Measurements from ENCODE around the gene FAM228B.
"Not testable (repeated sequence)": the region's sequence is repeated elsewhere in the genome, so short reads cannot be mapped to it uniquely, and the experiment has no call there.

FAM228B gene

GRCh38 chr2:24123195-24123921, at the start of gene FAM228B, which contains the start of gene PFN4:
Gene FAM228B, plus strand, starts transcription at chr2:24123469. Its CDS starts 893 bp downstream, at chr2:24124362.
Gene PFN4, minus strand, starts transcription at chr2:24123334. Its CDS starts 799 bp downstream, at chr2:24122535.
- DNase-seq: peak; percentile 62

DNA sequence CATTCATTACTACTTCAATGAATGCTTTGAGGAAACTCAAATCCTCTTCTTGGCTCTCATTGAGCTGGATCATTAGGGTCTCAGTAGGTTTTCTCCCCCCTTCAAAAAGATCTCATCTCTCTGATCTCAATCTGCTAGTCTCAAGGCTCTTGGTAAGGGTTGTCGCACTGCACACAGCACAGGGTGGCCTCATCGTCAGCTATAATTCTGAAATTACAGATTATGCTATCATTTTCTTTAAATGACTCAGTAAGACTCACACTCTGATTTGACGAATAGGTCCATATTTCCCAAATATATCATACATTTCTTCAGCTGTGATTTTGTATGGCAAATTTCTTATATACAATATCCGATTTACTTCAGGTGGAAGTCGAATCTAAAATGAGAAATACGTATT, 49.5 kb upstream of the FAM228B start:
- no peak for DNase-seq

- DNase-seq: no peak
These were observed 48.0 kb upstream of the FAM228B start for GRCh38 chr2:24075259-24075658.

DNA sequence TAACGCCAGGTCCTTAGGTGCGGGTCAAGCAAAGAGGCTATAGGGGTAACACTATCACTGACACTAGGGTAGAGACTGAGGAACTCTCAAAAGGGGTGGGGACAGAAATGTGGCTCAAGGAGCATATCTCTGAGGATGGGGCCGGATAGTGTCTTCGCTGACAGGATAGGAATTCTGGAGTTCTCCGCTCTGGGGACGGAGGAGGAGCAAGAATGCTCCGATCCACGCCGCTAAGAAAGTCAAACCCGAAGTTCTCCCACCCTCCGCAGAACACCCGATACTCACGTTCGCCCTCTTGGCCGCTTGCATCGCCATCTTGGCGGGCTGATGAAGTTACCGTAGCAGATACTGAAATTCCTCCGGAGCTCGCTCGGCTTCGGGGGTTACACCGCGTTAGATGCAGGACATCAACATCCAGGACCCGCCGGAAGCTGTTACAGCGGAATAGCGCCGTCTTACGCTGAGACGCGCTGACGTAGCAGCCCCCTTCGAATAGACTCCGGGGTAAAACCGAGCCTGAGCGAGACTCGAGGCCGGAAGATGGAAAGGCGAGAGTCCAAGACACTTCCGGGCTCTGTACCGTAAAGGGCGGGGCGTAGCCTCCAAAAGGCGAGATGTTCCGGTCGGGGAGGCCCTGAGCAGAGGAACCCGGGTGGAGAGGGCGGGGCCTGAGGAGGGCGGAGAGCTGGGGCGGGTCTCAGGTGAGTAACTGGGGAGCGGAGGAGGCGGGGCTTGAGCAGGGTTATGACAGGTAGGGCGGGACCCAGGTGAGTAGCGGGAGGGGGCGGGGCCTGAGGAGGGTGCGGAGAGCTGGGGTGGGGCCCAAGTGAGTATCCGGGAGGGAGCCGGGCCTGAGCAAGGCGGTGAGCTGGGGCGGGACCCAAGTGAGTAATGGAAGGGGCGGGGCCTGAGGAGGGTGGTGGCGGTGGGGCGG, 47.1 kb upstream of the FAM228B start, which contains the start of gene SF3B6:
SF3B6 (minus strand) TSS at position 412 of the 934 bp plus-strand sequence; CDS start at position 315, 97 bp downstream.
- peak; percentile 100 for DNase-seq

DNA sequence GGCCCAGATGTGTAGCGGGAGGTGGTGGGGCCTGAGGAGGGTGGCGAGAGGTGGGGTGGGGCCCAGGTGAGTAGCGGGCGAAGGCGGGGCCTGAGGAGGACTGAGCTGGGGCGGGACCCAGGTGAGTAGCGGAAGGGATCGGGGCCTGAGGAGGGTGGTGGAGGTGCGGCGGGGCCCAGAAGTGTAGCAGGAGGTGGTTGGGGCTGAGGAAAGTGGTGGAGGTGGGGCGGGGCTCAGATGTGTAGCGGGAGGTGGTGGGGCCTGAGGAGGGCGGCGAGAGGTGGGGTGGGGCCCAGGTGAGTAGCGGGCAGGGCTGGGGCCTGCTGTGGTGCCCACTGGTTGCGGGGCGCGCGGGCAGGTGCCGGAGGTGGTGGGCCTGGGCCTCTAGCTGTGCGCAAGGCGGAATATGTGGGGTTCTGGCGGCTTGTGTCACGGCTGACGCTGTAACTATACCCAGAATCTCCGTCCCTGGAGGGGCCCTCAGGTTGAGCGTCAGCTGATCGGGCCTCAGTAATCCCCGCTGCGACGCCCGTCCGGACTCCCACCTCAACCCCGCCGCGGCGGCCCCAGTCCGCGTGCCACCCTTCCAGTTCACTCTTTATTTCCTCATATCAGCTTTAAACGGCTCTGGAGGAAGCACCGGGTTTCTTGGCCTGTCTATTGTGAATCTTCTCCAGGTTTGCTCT, 46.3 kb upstream of the FAM228B start:
- DNase-seq: no peak

GRCh38 chr2:24077535-24077877, 45.8 kb upstream of the FAM228B start:
- no peak for DNase-seq

- no peak for DNase-seq
These were observed 45.4 kb upstream of the FAM228B start for GRCh38 chr2:24077879-24078278.

GRCh38 chr2:24080701-24081100, 42.6 kb upstream of the FAM228B start:
- DNase-seq: no peak

DNA sequence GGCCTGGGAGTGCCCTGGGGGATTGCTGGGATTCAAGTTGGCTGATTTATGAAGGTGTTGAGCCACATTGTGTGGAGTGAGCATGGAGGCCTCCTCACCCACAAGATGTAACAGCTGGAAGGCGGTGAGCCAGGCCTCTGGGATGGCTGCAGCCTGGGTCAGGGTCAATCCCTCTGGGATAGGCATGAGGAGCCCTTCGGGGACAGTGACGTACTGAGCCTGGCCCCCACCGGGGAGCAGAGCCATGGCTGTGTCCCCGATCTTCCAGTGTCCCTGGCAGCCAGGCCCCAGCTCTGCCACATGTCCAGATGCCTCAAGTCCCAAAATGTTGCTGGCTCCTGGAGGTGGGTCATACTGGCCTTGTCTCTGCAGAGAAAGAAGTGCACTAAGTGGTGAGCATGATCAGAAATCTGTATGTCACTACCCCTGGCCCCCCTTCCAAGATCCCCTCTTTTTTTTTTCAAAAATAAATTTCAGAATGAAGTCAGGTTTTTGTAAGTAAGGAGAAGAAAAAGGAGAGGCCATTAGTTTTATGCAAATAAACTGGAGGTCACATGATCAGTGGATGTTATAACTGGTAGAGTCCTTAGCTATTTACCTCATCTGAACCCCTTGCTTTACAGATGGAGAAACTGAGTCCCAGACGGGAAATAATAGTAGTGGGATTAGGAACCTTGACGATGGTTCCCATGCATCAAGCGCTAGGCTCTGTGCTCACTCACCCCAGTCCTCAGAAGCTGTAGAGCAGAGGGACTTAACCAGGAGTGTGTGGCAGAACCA, 40.3 kb upstream of the FAM228B start:
- DNase-seq: no peak

DNA sequence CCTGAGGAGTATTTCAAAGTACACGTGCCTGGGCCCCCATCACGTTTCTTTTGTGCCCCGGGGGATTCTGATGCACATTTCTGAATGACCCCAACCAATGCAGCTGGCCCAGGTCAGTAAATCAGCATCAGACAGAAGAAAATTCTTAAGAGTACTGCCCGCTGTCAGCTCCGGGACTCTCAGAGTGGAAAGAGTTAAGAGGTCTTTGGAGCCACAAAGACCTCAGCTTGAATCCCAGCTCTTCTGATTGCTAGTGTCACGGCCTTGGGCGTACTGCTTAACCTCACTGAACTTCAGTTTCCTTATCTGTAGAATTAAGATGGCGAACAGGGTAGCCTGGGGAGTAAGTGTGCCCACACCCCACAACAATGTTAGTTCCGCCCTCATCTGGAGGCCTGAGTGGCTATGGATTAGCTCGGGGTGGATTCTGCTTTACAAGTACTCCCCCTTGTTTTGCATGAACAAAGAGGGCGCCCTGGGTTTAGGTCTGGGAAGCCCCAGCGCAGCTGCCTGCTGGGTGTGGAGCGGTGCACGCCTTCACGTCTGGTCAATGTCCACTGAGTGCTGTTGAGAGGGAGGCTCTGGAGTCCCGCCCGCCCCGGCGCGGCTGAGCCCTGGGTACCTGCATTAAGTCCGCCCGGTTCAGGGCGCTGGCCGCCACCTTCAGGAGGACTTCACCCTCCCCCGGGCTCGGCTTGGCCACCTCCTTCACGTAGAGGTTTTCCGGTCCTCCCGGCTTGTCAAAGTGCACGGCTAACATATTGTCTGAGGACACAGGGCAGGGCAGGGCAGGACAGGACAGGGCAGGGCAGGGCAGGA, 39.5 kb upstream of the FAM228B start:
- DNase-seq: no peak

- DNase-seq: peak; percentile 88
These were observed 38.7 kb upstream of the FAM228B start, which contains the start of gene TP53I3 for GRCh38 chr2:24084386-24085199. Gene TP53I3, minus strand, starts transcription at chr2:24084834. Its CDS starts 508 bp downstream, at chr2:24084326.

- no peak for DNase-seq
These were observed 38.1 kb upstream of the FAM228B start for GRCh38 chr2:24085200-24085489.

DNA sequence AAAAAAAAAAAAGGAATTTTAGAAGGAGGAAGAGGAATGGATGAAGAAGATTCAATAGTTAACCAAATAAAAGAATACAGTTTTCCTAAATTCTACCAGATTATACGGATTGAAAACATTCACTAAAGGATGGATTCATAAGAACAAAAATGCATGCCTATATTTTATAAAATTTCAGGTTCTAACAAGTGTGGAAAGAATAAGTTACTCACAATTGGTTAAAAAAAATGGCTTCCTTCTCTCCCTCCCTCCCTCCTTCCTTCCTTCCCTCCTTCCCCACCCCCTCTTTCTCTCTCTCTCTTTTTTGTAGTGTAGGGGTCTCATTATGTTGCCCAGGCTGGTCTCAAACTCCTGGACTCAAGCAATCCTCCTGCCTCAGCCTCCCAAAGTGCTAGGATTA, 37.0 kb upstream of the FAM228B start:
- DNase-seq: no peak

- no peak for DNase-seq
These were observed 36.2 kb upstream of the FAM228B start for GRCh38 chr2:24087032-24087431.

- no peak for DNase-seq
These were observed 34.4 kb upstream of the FAM228B start for GRCh38 chr2:24088821-24089359.

GRCh38 chr2:24093270-24093669, 30.0 kb upstream of the FAM228B start:
- DNase-seq: not testable (repeated sequence)

DNA sequence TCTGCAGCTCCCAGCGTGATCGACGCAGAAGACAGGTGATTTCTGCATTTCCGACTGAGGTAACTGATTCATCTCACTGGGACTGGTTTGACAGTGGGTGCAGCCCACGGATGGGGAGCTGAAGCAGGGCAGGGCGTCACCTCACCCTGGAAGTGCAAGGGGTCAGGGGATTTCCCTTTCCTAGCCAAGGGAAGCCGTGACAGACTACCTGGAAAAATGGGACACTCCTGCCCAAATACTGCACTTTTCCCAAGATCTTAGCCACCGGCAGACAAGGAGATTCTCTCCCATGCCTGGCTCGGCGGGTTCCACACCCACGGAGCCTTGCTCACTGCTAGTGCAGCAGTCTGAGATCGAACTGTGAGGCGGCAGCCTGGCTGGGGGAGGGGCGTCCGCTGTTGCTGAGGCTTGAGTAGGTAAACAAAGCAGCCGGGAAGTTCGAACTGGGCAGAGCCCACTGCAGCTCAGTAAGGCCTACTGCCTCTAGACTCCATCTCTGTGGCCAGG, 28.0 kb upstream of the FAM228B start:
- DNase-seq: not testable (repeated sequence)

GRCh38 chr2:24100732-24101131, 22.5 kb upstream of the FAM228B start:
- DNase-seq: not testable (repeated sequence)

GRCh38 chr2:24101992-24102391, 21.3 kb upstream of the FAM228B start:
- no peak for DNase-seq

- no peak for DNase-seq
These were observed 20.6 kb upstream of the FAM228B start for GRCh38 chr2:24102677-24103076.

All from activated T-cell treated with anti-CD3 and anti-CD28 coated beads, Interleukin-2, amount 50 U/mL, for 1 hour (primary cell).